HG03159 (cell line): ENCODE results near the gene ASPDH.
"Not testable (repeated sequence)": the region's sequence is repeated elsewhere in the genome, so short reads cannot be mapped to it uniquely, and the experiment has no call there.

Experiments
- ATAC-seq: cut with Tn5 transposase; IDR thresholded peaks from one replicate; pipeline ENCODE4 v1.9.1; 2021; ENCODE audit warnings: mild to moderate bottlenecking, moderate library complexity; ENCODE audit not compliant: unreplicated experiment

The ASPDH gene

DNA sequence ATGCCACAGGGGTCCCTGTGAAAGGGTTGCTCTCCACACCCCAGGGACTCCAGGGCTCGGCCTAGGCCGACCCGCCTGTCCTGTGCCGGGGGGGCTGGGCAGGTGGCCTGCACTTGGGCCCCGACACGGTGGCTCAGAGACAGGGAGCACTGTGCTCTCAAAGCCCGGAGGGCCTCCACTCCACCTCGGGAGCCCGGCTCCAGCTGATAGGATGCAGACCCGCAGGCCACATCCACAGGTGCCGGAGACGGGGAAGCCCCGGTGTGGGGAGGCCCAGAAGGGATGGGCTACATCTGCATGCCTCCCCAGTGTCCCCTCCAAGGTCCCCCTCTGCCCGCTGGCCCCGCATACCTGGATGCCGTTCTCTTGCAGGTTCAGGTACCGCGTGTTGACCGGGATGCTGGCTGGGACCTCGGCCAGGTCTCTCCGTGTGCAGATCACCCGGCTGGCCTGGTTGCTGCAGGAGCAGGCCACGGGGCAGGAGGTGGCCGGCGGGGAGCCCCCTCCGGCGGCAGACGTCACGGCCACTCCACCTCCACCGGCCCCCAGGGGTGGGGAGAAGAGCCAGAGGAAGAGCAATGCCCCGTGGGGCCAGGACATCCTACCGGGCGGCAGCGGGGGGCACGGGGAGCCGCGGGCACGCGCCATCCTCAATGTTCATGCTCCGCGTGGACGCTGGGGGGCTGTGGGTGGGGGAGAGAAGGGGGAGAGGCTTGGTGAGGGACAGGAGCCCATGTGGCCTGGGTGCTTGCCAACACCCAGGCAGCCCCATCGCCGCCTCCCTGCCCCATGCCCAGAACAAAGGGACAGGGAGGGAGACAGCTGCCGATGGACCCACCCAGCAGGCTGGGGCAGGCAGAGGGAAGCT is 34.7 kb upstream of the ASPDH start:
- no peak for ATAC-seq

DNA sequence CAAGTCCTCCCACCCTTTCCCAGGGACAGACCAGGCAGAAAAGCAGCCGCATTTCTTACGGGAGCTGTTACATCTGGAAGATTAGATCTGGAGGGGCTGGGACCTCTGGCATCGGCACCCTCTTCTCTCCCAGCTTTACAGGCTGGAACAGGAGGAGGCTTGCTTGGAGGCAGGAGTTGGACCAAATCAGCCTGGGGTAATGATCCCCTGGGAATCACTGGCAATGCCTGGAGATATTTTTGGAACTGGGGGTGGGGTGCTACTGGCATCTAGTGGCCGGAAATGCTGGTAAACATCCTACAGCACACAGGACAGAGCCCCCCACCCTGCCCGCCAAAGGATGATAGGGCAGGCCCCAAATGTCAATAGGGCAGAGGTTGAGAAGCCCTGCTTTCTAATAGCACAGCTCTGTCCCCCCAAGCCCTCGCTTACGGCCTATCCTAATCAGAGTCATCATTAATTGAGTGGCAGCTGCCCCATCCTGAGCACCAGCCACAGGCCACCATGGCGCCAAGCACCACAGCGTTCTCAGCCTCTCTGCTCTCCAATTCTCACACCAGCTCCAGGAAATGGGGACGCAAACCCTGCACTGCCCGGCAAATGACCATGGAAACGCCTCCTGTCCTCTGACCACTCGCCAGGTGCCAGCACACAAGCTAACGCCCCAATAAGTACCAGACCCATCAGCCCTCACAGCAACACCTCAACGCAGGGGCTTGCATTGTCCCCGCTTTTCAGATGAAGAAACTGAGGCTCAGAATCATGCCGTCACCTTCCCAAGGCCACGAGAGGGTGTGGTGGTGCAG is 33.9 kb upstream of the ASPDH start:
- no peak for ATAC-seq

DNA sequence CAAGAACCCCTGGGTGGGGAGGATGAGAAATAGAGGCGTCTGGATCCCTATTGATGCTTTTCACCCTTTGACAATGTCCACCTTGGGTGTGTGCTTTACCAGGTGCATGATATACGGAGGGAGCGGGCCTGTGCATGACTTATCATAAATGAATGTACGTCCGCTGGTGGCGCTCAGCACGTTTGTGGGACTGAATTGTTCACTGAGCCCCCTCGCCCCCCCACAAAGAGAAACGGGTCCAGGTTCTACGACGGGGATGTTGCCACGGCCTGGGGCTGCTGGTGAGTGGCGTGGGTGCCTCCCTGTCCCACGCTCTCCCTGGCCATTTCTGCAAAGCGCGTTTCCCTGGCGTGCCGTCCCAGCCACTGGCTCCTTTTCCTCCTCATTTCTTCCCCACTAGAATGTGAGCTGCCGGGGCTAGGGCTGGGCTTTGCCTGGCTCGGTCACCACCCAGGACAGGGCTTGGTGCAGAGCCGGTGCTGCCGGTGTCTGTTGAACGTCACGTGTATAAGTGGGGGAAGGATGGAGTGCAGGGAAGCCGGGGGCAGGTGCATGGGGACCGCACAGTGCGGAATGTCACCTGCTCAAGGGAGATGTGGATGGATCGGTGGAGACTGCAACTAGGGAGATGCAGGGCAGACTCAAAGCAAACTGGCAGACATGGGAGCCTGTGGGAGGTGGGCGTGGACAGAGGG is 33.0 kb upstream of the ASPDH start:
- ATAC-seq, result no peak

DNA sequence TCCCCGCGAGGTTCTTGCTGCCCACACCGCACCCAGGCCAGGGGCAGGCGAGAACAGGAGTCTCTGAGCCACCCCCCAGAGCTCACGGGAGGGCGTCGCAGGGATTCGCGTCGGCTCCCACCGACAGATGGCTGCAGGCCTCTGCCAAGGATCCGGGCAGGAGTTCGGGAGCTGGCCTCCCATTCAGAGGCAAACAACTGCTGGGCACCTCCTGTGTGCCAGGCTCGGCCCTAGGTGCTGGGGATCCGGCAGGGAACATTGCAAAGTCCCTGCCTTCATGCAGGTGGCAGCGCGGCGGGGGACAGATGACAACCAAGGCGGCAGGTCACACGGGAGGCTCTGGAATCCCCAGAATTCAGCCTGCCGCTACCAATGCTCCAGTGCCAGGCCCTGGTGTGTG is 29.2 kb upstream of the ASPDH start:
- no peak for ATAC-seq

DNA sequence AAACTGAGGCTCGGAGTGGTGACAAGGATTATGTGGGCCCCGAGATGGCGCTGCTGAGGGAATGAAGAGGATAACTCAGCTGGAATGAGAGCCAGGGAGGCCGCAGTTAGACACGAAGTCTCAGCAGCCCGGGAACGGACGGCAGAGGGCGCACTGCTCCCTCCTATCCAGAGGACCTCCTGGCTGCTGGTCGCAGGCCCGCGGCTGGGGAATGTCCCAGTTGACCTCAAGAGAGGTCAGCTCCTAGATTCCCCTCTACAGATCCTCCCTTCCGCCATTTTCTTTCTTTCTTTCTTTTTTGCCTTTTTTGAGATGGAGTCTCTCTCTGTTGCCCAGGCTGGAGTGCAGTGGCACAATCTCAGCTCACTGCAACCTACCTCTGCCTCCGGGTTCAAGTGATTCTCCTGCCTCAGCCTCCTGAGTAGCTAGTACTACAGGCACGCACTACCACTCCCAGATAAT is 24.1 kb upstream of the ASPDH start:
- ATAC-seq, result no peak

DNA sequence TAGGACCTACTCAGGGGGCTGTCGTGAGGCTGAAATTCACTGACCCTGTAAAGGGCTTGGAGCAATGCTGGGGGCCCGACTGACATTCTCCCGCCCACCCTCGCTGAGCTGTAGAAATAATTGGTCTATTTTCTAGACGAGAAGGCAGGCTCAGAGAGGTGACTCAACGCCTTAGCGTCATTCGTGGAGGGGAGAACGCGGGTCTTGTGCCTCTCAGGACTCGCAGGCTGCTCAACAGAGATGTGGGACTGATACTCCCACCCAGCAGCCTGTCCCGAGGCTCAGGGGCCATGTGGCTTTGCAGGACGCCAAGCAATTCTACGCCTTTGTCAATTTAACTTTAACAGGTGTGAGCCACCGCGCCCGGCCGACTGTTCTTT is 23.6 kb upstream of the ASPDH start:
- ATAC-seq, result no peak

DNA sequence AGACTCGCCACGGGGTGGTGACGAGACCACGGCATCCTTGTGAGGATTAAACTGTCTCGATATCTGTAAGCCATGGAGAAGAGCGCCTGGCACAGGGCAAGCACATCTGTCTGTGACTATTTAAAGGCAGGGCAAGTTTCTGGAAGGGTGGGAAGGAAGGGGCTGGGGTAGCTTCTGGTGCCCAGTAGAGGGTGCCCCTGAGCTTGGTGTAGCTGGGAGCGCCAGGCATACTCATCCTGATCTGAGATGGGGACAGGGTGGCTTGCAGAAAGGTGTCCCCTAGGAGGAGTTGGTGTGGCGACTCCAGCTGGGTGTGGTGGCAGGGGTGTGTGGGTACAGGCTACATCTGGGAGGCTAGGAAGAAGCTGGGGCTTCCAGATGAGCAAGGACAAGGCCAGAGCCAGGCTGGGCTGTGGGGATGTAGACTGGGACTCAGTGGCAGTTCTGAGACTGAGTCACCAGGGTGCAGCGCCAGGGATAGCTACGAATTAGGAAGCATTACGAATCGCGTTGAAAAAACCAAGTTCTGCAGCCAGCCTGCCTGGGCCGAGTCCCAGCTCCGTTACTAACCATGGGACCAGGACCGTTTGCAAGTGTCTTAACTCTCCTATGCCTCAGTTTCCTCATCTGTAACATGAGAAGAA is 23.1 kb upstream of the ASPDH start:
- ATAC-seq, result no peak

DNA sequence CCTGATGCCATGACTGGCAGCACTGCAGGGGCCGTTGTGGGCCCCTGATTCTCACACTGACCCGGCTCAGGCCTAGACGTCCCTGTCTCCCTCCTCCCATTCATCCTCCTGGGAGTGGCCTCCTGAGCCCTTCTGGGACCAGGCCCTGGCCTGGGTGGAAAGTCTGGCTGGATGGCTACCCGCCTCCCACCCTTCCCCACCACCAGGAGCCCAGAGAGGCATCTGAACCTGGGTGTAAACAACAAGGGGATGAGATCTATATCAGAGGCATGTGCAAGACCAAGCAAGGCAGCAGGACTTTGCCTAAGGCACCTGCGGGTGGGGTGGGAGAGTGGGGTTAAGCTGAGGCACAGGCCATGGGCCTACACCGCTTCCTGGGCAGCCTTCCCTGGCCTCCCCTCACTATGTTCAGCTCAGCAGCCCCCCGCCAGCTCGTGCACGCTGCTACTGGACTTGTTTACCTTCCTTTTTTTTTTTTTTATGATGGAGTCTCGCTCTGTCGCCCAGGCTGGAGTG is 22.0 kb upstream of the ASPDH start:
- ATAC-seq, result no peak

DNA sequence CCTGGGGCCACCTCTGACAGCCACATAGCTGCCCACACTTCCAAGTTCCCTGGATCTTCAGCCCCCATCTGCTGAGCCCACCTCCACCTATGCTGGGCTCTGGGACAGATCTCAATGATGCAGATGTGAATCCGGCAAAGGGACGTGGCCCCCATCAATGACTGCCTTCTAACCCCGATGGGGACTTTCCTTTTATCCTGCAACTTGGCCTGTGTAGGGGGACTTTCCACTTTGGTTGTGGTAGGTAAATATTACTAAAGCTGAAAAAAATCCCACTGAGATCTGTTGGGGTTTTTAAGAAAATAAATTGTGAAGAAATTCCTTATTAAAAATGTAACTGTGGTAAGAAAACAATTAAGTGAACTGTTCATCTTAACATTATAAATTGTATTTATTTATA is 20.8 kb upstream of the ASPDH start:
- ATAC-seq, result no peak

DNA sequence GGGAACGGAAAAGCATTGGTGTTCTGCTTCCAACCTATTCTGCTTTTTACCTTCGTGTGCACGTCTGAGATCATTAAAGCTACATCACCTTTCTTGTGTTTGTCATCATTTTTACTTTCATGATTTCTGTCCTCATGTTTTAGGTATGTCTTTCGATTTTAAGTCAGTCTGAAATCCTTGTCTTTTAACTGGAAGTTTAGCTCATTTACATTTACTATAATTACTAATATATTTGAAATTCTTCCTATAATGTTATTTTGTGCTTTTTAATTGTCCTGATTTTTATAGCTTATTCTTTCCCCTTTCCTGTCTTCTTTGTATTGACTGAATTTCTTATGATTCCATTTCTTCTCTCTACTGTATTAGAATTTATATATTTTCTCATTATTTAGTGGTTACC is 19.2 kb upstream of the ASPDH start:
- ATAC-seq, result no peak

DNA sequence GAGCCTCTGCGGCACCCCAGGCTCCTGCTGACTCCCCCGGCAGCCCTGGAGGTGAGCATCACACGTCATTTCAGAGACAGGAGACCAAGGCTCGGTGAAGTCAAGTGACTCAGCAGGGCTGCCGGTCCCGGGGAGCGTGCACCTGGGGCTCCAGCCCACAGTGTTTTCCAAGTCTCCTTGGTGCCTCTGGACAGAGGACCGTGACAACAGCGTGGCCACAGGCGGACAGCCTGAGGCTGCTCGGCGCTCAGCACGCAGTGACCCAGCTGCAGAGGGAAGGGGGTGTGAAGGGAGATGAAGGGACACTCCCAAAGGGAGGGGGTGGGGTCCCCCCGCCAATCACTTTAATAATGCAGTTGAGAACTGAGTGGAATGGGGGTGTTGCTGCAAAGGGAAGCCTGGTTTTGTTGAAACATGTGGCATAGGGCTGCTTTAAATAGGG is 17.5 kb upstream of the ASPDH start:
- no peak for ATAC-seq

DNA sequence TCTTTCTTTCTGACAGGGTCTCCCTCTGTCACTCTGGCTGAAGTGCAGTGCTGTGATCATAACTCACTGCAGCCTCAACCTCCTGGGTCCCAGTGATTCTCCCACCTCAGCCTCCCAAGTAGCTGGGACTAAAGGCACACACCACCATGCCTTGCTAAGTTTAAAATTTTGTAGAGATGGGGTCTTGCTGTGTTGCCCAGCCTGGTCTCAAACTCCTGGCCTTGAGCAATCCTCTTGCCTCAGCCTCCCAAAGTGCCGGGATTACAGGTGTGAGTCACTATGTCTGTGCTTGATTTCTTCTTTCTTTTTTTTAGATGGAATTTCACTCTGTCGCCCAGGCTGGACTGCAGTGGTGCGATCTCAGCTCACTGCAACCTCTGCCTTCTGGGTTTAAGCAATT is 14.3 kb upstream of the ASPDH start:
- ATAC-seq, result not testable (repeated sequence)

DNA sequence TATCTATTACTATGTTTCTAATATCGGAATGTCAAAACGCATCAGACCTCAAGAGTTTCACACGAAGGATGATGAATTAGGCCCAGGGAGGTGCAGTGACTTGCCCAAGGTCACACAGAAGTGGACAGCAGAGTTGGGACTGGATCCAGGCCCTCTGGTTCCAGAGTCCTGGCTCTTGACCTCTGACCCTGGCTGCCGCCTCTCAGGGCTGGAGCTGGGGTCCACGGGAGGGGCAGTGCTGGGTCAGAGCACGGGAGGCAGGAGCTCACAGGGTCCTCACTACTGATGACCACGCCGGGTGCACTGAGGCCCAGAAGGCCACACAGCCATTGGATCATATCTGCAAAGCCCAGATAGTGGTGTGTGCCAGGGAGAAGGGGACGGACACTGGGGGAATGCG is 9.2 kb upstream of the ASPDH start:
- no peak for ATAC-seq

DNA sequence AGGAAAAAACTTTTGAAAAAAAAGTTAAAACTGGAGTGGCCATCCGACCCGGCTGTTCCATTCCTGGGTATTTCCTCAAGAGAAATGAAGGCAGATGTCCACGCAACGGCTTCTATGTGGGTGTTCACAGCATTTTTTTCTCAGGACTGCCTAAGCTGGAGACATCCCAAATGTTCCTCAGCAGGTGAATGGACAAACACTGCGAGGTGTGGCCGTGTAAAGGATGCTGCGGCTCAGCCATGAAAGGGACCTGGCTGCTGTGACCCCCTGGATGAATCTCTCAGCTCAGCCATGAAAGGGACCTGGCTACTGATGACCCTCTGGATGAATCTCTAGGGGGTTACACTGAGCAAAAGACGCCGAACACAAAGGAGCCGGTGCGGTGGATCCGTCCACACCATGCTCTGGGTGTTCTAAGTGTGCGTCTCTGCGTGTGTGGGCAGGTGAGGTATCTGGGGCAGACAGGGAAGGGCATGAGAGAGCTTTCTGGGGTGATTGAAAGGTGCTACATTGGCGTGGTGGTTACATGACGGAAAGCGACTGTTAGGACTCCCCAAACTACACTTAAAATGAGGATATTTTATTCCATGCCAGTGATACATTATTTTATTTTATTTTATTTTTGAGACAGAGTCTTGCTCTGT is 7.2 kb upstream of the ASPDH start:
- no peak for ATAC-seq

DNA sequence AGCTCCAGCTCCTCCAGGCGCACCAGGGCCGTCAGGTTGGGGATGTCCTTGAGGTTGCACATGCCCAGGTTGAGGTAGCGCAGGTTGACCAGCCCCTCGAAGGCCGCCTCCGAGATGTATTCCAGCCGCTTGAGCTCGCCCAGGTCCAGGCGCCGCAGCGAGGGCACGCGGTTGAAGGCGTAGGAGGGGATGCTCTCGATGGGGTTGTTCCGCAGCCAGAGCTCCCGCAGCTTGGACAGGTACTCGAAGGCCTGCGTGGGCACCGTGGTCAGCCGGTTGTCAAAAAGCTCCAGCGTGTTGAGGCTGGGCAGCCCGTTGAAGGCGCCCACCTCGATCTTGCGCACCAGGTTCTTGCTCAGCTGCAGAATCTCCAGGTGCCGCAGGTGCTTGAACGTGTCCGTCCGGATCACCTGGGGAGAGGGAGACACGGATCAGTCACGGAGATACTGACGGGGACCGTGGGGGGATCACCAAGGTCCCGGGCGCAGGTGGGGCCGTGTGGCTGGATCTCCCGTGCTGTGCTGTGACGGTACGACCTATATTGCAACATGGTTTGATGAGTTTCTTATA is 5.4 kb upstream of the ASPDH start:
- ATAC-seq, result no peak

DNA sequence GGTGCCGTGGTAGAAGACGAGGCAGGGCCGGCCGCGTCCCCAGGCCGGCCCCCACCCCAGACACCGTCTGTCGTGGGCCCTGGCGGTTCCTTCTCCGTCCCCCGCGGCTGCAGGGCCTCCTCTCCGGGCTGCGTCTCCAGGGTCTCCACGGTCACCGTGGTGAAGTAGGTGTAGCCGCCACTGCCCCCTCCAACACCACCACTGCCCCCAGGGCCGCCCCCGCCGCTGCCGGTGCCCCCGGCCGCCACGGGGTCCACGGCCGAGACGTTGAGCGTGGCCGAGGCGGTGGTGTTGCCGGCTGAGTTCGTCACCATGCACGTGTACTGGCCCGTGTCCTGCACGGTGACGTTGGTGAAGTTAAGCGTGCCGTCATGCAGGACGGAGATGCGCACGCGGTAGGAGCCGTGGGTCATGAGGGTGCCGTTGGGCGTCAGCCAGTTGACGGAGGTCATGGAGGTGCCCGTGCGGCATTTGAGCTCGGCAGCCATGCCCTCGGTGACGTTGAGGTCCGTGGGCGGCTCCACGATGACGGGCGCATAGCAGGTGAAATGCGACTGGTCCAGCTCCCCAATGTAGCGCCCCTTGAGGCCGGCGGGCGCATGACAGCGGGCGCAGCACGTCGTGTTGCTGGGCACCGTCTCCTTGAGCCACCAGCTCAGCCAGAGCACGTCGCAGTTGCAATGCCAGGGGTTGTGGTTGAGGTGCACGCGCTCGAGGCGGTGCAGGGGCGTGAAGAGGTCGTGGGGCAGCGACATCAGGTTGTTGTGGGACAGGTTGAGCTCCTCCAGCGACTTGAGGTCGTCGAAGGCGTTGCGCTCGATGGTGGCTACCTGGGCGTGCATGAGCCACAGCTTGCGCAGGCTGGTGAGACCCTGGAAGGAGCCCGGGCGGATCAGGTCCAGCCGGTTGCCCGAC is 4.6 kb upstream of the ASPDH start:
- ATAC-seq, result no peak

DNA sequence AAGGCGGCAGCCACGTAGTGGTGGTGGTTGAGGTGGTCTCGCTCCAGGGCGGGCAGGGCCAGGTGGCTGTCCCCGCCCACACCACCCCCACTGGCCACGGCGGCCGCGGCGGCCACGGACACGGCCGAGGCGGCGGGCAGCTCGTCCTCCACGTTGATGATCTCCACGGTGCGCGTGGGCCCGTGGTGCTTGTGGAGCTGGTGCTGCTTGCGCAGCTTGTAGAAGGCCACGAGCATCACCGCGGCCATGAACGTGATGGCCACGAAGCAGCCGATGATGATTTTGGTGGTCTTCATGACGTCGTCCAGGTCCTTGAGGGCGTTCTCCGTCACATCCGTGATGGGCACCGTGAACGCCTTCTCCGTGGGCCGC is 4.0 kb upstream of the ASPDH start:
- no peak for ATAC-seq

DNA sequence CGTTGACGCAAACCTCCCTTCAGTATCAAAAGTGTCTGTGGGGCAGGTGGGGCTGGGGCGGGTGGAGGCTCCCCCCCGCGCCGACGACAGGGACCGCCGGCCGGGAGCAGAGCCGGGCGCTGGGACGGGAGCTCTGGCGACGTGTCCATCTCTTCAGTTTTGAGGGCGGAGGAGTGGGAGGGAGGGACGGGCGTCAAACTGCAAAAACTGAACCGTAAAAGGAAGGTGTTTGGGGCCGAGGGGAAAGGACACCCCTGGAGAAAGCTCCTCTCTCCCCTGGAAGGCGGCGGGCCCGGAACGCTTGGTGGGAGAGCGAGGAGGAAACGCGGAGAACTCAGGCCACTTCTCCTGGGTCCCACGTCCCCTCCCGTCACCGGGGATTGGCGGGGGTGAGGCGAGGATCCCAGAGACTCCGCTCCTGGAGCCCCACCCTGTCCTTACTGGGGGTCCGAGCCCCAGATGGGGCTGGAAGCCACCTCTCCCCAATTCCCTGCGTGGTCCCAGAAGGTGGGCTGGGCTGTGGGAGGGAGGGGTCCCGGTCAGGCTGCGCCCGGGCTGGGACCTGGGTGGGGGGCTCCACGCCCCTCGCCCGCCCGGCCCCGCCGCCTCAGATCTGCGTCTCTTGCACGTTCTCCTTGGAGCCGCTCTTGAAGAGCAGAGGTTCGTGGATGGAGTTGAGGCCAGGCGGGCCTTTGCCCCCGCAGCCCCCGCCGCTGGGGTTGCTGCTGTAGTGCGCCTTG is 3.4 kb upstream of the ASPDH start:
- ATAC-seq, result no peak
